Fibroblast of peridontal ligament (primary cell): ENCODE results near the gene PDIA2.

Source experiments
- DNase-seq: peaks from one replicate; pipeline ENCODE4 v3.0.0-alpha.2; 2010; ENCODE audit errors: extremely low read depth

Gene PDIA2

GRCh38 chr16:280005-280460 is 2.9 kb upstream of the PDIA2 start:
- no peak for DNase-seq

GRCh38 chr16:280552-280951 is 2.4 kb upstream of the PDIA2 start, which contains the start of gene ARHGDIG:
ARHGDIG (plus strand) TSS chr16:280591; CDS start chr16:280681, 90 bp downstream.
- no peak for DNase-seq

DNA sequence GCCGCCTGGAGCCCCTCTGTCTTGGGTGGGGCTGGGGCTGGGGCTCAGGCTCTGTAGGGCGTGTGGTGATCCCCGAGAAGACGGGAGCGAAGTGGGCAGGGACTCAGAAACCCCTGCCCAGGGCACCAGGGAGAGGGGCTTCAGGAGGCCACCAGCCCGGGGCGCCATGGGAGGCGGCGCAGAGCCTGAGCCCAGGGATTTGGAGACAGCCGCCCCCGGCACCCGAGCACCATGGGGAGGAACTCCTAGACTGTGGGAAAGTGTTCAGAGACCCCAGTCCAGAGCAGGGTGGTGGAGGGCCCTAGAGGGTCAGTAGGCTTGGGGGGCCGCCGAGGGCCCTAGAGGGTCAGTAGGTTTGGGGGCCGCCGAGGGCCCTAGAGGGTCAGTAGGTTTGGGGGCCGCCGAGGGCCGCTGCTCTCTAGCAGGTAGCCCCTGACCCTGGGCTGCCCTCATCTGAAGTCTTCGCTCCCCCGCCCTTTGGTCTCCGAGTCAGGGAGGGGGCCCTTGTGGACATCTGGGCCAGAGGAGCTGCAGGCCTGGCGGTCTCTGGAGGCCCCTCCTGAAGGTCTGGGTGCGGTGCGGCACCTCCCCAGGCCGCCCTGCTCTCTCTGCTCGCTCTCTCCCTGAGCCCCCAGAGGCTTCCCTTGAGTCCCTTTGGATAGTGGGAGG is 1.8 kb upstream of the PDIA2 start:
- no peak for DNase-seq

DNA sequence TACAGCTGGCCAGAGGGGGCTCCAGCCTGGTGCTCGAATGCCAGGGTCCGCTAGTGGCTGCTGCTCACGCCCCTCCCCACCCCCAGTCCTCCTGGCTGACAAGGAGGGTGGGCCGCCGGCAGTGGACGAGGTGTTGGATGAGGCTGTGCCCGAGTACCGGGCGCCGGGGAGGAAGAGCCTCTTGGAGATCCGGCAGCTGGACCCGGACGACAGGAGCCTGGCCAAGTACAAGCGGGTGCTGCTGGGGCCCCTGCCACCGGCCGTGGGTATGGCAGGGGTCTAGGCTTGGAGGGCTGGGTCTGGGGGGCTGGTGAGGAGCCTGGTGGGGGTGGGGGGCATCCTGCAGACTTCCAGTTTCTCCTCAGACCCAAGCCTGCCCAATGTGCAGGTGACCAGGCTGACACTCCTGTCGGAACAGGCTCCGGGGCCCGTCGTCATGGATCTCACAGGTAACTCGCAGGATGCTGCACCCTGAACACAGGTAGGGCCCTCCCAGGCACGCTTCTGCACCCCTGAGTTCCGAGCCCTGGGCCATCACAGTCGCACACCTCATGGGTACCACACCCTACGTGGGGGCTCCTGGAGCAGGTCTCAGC is 1.2 kb upstream of the PDIA2 start:
- no peak for DNase-seq

DNA sequence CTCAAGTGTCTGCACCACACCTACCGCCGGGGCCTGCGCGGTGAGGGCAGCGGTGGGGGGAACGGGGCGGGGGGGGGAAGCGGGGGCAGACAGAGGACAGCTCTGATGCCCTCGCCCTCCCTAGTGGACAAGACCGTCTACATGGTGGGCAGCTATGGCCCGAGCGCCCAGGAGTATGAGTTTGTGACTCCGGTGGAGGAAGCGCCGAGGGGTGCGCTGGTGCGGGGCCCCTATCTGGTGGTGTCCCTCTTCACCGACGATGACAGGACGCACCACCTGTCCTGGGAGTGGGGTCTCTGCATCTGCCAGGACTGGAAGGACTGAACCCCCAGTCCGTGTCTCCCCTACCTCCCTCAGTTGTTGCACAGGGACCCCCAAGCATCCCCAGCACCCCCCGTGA is 473 bp upstream of the PDIA2 start:
- no peak for DNase-seq

- DNase-seq, result no peak
Observed at GRCh38 chr16:284204-285120, 1.5 kb downstream of the PDIA2 start.

DNA sequence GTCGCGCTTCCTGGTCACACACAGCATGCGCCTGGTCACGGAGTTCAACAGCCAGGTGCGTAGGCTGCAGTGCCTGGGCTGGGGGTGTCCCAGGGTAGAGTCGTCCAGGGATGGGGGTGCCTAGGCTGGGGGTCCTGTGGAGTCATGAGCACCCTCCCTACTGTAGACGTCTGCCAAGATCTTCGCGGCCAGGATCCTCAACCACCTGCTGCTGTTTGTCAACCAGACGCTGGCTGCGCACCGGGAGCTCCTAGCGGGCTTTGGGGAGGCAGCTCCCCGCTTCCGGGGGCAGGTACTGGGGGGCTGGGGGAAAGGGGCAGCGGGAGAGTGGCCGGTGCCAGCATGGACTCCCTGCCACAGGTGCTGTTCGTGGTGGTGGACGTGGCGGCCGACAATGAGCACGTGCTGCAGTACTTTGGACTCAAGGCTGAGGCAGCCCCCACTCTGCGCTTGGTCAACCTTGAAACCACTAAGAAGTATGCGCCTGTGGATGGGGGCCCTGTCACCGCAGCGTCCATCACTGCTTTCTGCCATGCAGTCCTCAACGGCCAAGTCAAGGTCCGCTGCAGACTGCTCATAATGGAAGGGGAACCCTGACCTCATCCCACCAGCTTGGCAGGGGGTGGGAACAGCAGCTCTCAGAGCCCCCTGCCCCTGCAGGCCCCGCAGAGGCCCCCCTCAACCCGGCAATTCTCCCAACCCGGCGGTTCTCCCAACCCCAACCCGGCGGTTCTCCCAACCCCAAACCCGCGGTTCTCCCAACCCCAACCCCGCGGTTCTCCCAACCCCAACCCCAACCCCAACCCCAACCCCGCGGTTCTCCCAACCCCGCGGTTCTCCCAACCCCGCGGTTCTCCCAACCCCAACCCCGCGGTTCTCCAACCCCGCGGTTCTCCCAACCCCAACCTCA is 2.4 kb downstream of the PDIA2 start:
- DNase-seq, result no peak

DNA sequence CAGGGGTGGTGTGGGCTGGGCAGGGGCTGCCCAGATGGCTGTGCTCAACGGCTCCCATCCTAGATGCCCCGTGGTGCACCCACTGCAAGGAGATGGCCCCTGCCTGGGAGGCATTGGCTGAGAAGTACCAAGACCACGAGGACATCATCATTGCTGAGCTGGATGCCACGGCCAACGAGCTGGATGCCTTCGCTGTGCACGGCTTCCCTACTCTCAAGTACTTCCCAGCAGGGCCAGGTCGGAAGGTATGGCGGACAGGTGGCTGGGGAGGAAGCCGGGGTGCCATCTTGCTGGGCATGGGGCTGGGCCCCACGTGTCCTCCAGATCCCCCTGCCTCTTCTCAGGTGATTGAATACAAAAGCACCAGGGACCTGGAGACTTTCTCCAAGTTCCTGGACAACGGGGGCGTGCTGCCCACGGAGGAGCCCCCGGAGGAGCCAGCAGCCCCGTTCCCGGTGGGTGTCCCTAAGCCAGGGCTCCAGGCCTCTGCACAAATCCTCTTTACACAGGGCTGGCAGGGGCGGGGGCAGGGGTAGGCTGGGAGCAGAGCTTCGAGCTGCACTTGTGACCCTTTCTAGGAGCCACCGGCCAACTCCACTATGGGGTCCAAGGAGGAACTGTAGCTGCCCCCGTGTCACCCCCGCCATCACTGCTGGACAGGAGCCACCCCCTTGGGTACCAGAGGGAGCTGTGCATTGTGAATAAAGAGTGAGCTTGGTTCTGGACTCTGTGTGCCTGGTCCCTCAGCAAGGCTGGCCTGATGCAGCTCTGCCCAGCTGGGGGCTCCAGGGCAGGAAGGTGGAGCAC is 3.7 kb downstream of the PDIA2 start:
- DNase-seq, result no peak

GRCh38 chr16:287298-287811 is 4.4 kb downstream of the PDIA2 start:
- DNase-seq, result no peak

DNA sequence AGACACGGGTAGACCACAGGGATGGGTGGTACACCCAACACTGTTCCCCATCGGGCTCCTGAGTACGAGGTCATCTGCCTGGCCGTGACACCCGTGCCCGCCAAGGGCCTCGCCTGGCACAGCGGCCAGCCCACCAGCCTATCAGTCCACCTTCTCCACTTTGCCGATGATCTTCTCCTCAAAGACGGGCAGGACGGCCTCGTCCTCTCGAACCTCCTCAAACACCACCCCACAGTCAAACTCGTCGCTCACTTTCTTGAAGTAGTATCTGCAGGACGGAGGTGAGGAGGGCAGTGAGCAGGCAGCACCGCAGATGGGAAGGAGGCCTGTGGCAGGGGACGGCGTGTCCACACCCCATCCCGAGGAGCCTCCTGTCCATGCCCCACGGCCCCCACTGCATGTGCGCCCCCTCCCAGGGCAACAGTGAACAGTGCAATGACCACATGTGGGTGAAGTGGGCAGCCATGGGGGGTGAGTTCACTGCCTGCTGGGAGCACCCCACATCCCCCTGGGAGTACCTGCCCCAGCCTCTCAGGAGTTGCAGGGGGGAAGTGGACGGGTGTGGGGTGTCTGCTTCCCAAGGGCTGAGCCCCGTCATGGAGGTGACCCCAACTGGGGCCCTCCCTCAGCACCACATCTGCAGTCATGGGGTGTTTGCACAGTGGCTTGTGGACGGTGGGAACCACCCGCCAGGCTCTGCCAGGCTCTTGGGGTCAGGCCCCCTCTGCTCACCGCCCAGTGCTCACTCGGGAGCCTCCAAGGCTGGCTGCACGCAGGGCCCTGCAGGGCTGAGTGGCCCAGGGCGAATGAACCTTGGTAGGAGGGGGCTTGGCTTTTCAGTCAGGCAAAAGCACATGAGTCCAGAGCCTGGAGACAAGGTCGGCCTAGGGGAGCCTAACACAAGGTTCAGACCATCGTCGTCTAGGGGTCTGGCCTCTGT is 5.3 kb downstream of the PDIA2 start:
- no peak for DNase-seq

- no peak for DNase-seq
Observed at GRCh38 chr16:289395-289997, 6.5 kb downstream of the PDIA2 start.

DNA sequence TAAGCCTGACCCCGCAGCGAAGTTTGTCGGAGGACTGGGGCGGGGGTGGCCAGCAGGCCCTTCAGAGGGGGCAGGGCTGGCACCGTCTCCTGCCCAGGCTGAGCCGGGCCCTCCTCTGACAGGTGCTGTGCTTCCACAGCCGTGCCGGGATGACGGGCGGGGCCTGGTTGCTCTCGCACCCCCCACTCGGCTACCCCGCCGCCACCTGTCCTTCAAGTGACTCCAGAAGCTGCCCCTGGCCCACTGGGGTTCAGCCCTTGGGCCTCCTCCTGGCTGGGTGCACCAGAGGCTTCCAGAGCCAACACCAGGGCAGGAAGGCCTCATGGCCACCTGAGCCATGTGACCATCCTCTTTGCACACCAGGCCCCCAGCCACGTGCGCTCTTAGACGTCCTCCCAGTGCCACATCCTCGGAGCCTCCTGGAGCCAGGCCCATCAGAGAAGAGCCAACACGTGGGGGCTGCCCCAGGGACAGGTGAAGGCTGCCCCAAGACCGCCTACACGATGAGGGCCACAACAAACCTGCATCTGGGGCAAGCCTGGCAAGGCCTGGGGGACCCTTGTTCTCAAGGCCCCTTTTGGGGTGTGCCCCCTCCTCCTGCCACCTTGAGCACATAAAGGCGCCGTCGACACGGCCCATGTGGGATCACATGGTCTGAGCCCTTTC is 7.2 kb downstream of the PDIA2 start:
- DNase-seq, result no peak

DNA sequence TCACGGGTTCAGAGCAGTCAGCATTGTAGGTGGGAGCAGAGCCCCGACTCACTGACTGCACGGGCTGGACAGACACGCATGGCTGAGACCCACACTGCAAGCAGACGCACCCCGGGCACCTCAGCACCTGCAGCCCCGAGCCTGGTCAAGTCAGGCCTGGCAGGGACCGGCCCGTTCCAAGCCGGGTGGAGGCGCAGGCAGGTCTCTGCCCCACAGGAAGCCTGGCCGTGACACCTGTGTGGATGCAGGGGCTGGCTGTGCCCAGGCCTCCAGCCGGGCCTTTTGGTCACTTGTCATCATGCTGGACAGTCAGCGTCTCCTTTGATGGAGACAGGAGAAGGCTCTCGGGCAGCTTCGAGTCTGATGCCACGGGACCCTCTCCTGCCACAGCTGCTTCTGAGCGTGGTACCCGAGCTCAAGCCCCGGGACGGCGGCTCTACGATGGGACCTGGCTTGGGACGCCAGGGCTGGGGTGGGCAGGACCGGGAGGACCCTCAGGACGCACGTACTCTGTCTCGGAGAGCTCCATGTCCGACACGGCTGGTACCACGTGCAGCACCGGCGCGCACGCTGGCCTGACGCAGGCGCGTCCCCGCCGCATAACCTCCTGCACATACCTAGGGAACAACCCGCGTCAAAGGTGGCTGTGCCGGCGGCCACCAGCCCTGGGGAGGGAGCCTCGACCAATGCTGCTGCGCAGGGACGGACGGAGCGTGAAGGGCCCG is 7.9 kb downstream of the PDIA2 start:
- no peak for DNase-seq

- no peak for DNase-seq
Observed at GRCh38 chr16:291539-291938, 8.6 kb downstream of the PDIA2 start.

GRCh38 chr16:293043-293775 is 10.2 kb downstream of the PDIA2 start:
- DNase-seq, result no peak

- no peak for DNase-seq
Observed at GRCh38 chr16:296276-296675, 13.3 kb downstream of the PDIA2 start.
